SH-SY5Y (cell line): Measurements from ENCODE around the gene MCM7.

ENCODE experiments used
- GATA2 ChIP-seq: IDR thresholded peaks from 2 replicates; pipeline ENCODE4 v1.6.1; 2011; ENCODE audit warnings: mild to moderate bottlenecking, low read depth, low read length
- GATA3 ChIP-seq: IDR thresholded peaks from 2 replicates; pipeline ENCODE4 v1.6.1; 2011; ENCODE audit warnings: low read depth, mild to moderate bottlenecking, low read length, moderate library complexity

DNA sequence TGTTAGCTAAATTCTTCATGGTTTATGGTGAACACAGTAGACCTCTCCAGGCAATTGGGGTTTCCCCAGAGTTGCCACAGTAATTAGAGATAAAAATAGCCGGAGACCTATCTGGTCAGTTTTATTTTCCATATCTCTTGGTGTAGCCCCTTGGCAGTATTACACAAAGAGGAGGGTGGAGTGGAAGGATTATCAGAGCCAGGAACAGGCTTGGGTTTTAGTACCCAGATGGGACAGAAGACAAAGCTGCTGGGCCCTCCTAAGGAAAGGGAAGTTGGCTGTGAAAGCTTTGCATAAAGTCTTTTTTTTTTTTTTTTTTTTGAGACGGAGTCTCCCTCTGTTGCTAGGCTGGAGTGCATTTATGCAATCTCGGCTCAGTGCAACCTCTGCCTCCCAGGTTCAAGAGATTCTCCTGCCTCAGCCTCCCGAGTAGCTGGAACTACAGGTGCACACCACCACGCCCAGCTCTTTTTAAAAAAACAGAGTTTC lies 41.9 kb downstream of the MCM7 start:
- TF ChIP-seq GATA3, result no peak
- no peak for TF ChIP-seq GATA2
